Measurements from ENCODE around the gene SOBP.

Gene SOBP

DNA sequence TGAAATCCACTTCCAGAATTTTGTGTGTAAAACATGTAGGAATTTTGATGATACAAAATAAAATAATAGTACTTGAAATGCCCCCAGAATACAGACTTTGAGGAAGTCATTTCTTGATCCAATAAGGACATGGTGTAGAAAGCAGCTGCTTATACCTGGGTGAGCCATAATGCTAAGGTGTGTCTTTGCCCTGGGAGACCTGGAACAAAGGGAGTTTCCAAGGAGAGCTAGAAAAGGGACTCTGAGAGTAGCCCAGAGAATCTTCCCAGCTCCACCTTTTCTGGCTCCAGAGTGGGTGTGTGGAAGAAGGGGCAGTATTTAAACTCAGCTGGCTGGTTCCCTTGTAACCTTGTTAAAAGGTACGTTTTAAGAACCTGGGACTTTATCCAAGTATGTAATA is 77.7 kb downstream of the SOBP start:
- no peak overlapping the region for H3K4me3 ChIP-seq (replicated peaks; ENCODE audit: low read depth, low read length)
- TF ChIP-seq CTCF (IDR thresholded peaks at IDR 0.05; ENCODE audit: low read depth, low read length, missing control alignments) = no peak
- DNase-seq (ENCODE audit: extremely low read depth, low read depth) = no peak

DNA sequence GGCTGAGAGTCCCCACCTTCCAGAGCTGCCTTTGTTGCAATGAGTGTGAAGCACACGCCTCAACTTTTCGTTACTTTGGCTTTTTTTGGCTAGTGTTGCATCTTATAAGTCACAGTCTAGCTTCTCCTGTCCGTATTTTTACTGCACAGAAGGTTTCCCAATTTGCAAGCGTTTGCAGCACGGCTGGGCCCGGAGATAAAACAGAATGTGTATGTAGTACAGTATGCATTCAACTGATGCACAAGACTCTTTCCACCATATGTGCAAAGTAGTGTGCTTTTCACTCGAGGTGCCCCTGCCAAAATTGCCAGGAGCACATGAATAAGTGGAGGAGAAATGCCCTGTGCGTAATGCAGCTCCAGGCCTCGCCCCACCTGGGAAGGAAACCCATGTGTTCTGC is 79.6 kb downstream of the SOBP start:
- no peak for TF ChIP-seq CTCF (IDR thresholded peaks at IDR 0.05; ENCODE audit: low read depth, low read length, missing control alignments)
- DNase-seq (ENCODE audit: extremely low read depth, low read depth) = no peak
- no peak overlapping the region for H3K4me3 ChIP-seq (replicated peaks; ENCODE audit: low read depth, low read length)

DNA sequence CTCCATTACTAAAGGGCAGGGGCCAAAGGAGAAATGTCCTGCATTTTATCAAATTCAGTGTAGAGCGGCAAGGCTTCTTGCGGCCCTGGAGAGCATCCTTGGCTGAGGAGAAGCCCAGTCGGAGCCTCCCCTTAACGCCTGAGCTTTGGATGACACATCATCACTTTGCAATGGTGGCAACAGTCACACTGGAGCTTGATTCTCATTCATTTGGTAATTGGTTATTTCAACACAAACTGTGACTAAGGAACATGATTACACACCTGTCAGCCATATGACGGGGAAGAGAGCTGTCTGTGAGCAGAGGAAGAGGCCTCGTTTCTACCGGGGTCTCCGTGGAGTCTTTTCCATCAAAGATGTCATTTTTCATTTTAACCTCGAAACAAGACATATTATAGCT is 81.4 kb downstream of the SOBP start:
- H3K4me3 ChIP-seq (replicated peaks; ENCODE audit: low read depth, low read length) = no peak overlapping the region
- no peak for TF ChIP-seq CTCF (IDR thresholded peaks at IDR 0.05; ENCODE audit: low read depth, low read length, missing control alignments)
- DNase-seq (ENCODE audit: extremely low read depth, low read depth) = no peak

DNA sequence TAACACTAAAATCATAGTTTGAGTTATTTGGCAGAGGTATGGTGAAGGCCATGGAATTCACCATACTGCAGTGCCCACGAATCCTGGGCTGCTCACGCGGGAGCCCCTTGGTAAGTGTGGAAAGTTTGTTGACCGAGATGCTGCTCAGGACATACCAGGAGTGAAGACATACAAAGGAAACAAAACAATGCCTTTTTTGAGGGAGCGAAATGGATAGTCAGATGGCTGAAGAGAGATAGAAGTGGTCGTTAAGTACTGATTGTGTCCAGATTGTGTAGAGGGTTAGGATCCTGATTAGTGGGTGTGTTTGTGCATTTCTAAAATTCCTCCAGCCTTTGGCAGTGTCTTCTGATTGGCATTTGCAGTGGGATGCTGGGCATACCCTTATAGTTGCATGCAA is 83.0 kb downstream of the SOBP start:
- no peak overlapping the region for H3K4me3 ChIP-seq (replicated peaks; ENCODE audit: low read depth, low read length)
- TF ChIP-seq CTCF (IDR thresholded peaks at IDR 0.05; ENCODE audit: low read depth, low read length, missing control alignments) = no peak
- DNase-seq (ENCODE audit: extremely low read depth, low read depth) = no peak

GRCh38 chr6:107574856-107575255 is 84.9 kb downstream of the SOBP start:
- TF ChIP-seq CTCF (IDR thresholded peaks at IDR 0.05; ENCODE audit: low read depth, low read length, missing control alignments) = no peak
- H3K4me3 ChIP-seq (replicated peaks; ENCODE audit: low read depth, low read length) = no peak overlapping the region
- no peak for DNase-seq (ENCODE audit: extremely low read depth, low read depth)

- H3K4me3 ChIP-seq (replicated peaks; ENCODE audit: low read depth, low read length) = no peak overlapping the region
- no peak for DNase-seq (ENCODE audit: extremely low read depth, low read depth)
- TF ChIP-seq CTCF (IDR thresholded peaks at IDR 0.05; ENCODE audit: low read depth, low read length, missing control alignments) = no peak
Observed at GRCh38 chr6:107576852-107577251, 86.9 kb downstream of the SOBP start.

DNA sequence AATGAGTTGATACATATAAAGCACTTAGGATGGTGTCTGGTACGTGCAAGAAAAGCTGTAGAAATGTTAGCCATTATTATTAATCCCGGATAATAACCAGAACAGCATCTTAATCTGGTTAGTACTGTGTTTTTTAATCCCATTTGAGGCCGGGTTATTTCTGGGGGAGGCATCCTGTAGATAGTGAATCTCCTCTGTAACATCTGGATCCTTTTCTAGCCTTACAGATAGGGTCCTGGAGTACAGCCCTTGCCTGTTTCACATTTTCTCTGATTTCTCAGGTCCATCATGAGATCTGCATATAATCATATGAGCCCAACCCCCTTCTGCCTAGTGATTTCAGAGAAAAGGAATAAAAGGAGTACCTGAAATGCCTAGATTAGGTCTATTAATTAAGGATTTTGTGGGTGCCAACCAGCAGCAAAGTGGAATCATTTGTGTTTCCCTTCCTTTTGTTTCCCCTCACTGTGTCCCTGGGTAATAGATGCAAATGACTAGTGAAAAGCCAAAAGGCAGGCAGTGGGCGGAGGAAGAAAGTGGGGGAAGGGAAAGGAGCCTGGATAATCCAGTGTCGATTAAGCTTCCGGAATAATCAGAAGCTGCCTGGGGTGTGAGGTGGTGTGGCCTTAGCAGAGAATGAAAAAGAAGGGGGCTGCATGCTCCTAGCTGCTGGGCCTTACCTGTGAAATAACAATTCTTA is 88.9 kb downstream of the SOBP start:
- DNase-seq (ENCODE audit: extremely low read depth, low read depth) = no peak
- TF ChIP-seq CTCF (IDR thresholded peaks at IDR 0.05; ENCODE audit: low read depth, low read length, missing control alignments) = no peak
- no peak overlapping the region for H3K4me3 ChIP-seq (replicated peaks; ENCODE audit: low read depth, low read length)
